K562 (cell line): Measurements from ENCODE around the gene GLP1R. TPM values are rescaled to one million over a fixed set of nuclear protein-coding genes. Genes with fewer than 3 reads are reported as not detected.

Experiments
- BHLHE40 ChIP-seq: IDR thresholded peaks from 2 replicates; pipeline ENCODE4 v1.6.1; 2011; ENCODE audit warnings: low read length, improper control_type of control experiment
- EWSR1 ChIP-seq: fragments of 450-650 bp; IDR thresholded peaks from 2 replicates; pipeline ENCODE4 v1.6.1; 2018; ENCODE audit warnings: borderline replicate concordance, mild to moderate bottlenecking, low read depth, moderate library complexity; ENCODE audit not compliant: partially characterized antibody
- KLF13 ChIP-seq: fragments of 450-650 bp; IDR thresholded peaks from 2 replicates; pipeline ENCODE4 v1.6.1; 2016; ENCODE audit warnings: missing genetic modification characterization, low read depth, mild to moderate bottlenecking, missing compliant biosample characterization, moderate library complexity, borderline replicate concordance
- NRF1 ChIP-seq, 2 experiments: fragments of 450-650 bp; IDR thresholded peaks in 1 of 2; conservative IDR thresholded peaks in 1 of 2; 2 replicates each; pipeline ENCODE4 v1.6.1; 2014; ENCODE audit warnings: mild to moderate bottlenecking in 2 of 2
- RFX5 ChIP-seq: IDR thresholded peaks from 2 replicates; pipeline ENCODE4 v1.6.1; 2011; ENCODE audit warnings: low read depth, mild to moderate bottlenecking, improper control_type of control experiment, low read length
- RNF2 ChIP-seq: sonication (generic); IDR thresholded peaks from 2 replicates; pipeline ENCODE4 v1.6.1; 2016
- SMARCA4 ChIP-seq: fragments of 450-650 bp; IDR thresholded peaks from 2 replicates; pipeline ENCODE4 v1.6.1; 2016
- TAF9B ChIP-seq: fragments of 450-650 bp; IDR thresholded peaks from 2 replicates; pipeline ENCODE4 v1.6.1; 2018; ENCODE audit warnings: mild to moderate bottlenecking; ENCODE audit not compliant: partially characterized antibody
- ZBTB1 ChIP-seq: sonication (generic); formaldehyde crosslinking; IDR thresholded peaks from 2 replicates; pipeline ENCODE4 v1.8.1; 2023; ENCODE audit warnings: missing genetic modification reagents, low read depth, mild to moderate bottlenecking, borderline replicate concordance
- ZKSCAN1 ChIP-seq: fragments of 150-350 bp; IDR thresholded peaks from 2 replicates; pipeline ENCODE4 v1.6.1; 2016; ENCODE audit warnings: low read depth, low read length
- ZNF165 ChIP-seq: fragments of 250-450 bp; sonication (Bioruptor Pico); IDR thresholded peaks from 2 replicates; pipeline ENCODE4 v1.4.0; 2020; ENCODE audit warnings: borderline replicate concordance
- polyA plus RNA-seq, 8 experiments: library from polyadenylated mRNA; depleted of rRNA in 4 of 8; stranded (reverse) in 5 of 8; unstranded in 3 of 8; fragments of >200 nt; fragmentation: Nextera tagmentation in 2 of 8; fragmentation: Illumina TruSeq in 1 of 8; extraction: Ambion mirVana in 2 of 8; extraction: Trizol in 1 of 8; gene quantifications; 2 replicates each; pipeline versions ENCODE4 v1.2.1 to v1.2.3, GENCODE V29; 2011 to 2014; ENCODE audit warnings: inconsistent platforms in 1 of 8, missing spikeins in 1 of 8
- total RNA-seq, 7 experiments: library from RNA; depleted of rRNA in 6 of 7; stranded (reverse); fragments of >200 nt in 6 of 7; fragmentation: Illumina TruSeq in 2 of 7; extraction: Trizol in 2 of 7; gene quantifications; 2 replicates each; pipeline versions ENCODE4 v1.2.1 to v1.2.3, GENCODE V29; 2011 to 2021; ENCODE audit warnings: low replicate concordance in 1 of 7
- TF ChIP-seq, protein P1 (sequence below): fragments of 250-450 bp; sonication (Bioruptor Pico); IDR thresholded peaks from 2 replicates; pipeline ENCODE4 v1.5.0; 2020; ENCODE audit warnings: mild to moderate bottlenecking
- TF ChIP-seq, protein P2 (sequence below): sonication (generic); formaldehyde crosslinking; IDR thresholded peaks from 2 replicates; pipeline ENCODE4 v1.9.0; 2022; ENCODE audit warnings: mild to moderate bottlenecking, missing genetic modification reagents
- TF ChIP-seq, protein P3 (sequence below): fragments of 450-650 bp; IDR thresholded peaks from 2 replicates; pipeline ENCODE4 v1.6.1; 2016; ENCODE audit warnings: missing biosample characterization, missing genetic modification characterization
- TF ChIP-seq, protein P4 (sequence below), 2 experiments: fragments of 450-650 bp in 1 of 2; sonication (generic) in 1 of 2; formaldehyde crosslinking; conservative IDR thresholded peaks; 2 replicates each; pipeline versions ENCODE4 v1.4.0 to v1.8.1; 2020 to 2022; ENCODE audit warnings: mild to moderate bottlenecking in 1 of 2, missing genetic modification reagents in 1 of 2
- TF ChIP-seq, protein P5 (sequence below): fragments of 250-450 bp; sonication (Bioruptor Pico); IDR thresholded peaks from 2 replicates; pipeline ENCODE4 v1.5.1; 2021; ENCODE audit warnings: mild to moderate bottlenecking
- TF ChIP-seq, protein P6 (sequence below): sonication (generic); formaldehyde crosslinking; IDR thresholded peaks from 2 replicates; pipeline ENCODE4 v1.8.0; 2022; ENCODE audit warnings: mild to moderate bottlenecking, missing genetic modification reagents, borderline replicate concordance

Gene GLP1R
- total and polyA plus RNA-seq, 9 of the 15 experiments (the other 6 are each of a cell fraction or from before 2014, with no cell fraction given) = not detected

DNA sequence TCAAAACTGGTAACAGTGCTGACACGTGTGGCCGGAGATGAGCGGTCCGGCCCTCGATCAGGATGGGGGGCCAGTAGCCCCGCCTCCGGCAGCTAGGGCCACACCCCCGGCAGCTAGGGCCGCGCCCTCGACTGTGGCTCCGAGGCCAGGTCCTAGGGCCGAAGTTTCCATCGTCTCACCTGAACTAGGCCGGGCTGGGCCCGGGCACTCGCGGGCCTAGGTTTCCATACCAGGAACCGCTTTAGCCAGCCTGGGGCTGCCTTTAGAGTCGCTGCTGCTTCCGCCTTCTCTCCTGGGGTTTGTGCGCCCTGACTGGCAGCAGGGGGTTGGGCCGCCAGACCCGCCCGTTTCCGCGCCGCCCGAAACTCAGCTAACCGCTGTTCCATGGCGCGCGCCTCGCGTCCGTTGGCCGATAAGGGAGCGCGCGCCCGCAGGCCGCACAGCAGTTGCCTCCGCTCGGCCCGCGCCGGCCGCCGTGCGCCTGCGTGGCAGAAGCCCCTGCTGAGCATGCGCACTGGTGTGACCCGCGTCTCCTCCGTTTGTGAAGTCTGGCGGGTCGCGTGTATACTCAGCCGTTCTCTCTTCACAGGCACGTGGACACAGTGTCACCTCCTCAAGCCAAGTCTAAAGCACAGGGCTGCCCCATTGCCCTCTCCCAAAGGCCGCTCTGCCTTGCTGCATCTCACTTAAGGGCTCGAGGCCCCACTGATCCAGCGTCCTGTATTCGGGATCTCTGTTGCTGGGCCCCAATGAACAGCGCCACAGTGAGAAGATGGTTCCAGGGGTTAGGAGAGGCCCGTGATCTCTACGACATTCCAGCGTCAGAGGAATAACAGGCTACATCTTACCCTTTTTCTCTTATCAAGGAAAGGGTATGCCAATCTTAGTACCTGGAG is 66.4 kb downstream of the GLP1R start, which contains the start of gene SAYSD1 (continued):
- TF ChIP-seq, protein P1, sequence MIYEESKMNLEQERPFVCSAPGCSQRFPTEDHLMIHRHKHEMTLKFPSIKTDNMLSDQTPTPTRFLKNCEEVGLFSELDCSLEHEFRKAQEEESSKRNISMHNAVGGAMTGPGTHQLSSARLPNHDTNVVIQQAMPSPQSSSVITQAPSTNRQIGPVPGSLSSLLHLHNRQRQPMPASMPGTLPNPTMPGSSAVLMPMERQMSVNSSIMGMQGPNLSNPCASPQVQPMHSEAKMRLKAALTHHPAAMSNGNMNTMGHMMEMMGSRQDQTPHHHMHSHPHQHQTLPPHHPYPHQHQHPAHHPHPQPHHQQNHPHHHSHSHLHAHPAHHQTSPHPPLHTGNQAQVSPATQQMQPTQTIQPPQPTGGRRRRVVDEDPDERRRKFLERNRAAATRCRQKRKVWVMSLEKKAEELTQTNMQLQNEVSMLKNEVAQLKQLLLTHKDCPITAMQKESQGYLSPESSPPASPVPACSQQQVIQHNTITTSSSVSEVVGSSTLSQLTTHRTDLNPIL (CRISPR knock-in tag) = no peak
- TF ChIP-seq, protein P2, sequence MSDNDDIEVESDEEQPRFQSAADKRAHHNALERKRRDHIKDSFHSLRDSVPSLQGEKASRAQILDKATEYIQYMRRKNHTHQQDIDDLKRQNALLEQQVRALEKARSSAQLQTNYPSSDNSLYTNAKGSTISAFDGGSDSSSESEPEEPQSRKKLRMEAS = peak; percentile 90
- TF ChIP-seq ZKSCAN1 (0 out of 2 replicates have a peak, but pooled peaks have one; percentile 10), RFX5 (no peak), RNF2 (peak; percentile 57; the same call in 1 of the 2 replicates), NRF1 (conservative IDR thresholded peaks at IDR 0.05 in 1 of 2, IDR thresholded peaks at IDR 0.05 in 1 of 2) (peak; percentile 100), ZBTB1 (peak; percentile 81), TAF9B (peak; percentile 85), BHLHE40 (peak; percentile 86), SMARCA4 (peak; percentile 11; the same call in 1 of the 2 replicates), EWSR1 (no peak), KLF13 (tag) (peak; percentile 53; the same call in 1 of the 2 replicates), ZNF165 (CRISPR knock-in tag) (0 out of 2 replicates have a peak, but pooled peaks have one; percentile 28)
- TF ChIP-seq, protein P3, sequence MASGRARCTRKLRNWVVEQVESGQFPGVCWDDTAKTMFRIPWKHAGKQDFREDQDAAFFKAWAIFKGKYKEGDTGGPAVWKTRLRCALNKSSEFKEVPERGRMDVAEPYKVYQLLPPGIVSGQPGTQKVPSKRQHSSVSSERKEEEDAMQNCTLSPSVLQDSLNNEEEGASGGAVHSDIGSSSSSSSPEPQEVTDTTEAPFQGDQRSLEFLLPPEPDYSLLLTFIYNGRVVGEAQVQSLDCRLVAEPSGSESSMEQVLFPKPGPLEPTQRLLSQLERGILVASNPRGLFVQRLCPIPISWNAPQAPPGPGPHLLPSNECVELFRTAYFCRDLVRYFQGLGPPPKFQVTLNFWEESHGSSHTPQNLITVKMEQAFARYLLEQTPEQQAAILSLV (tag) = no peak
- TF ChIP-seq, protein P4, sequence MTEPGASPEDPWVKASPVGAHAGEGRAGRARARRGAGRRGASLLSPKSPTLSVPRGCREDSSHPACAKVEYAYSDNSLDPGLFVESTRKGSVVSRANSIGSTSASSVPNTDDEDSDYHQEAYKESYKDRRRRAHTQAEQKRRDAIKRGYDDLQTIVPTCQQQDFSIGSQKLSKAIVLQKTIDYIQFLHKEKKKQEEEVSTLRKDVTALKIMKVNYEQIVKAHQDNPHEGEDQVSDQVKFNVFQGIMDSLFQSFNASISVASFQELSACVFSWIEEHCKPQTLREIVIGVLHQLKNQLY (CRISPR knock-in tag; conservative IDR thresholded peaks at IDR 0.05) = no peak
- TF ChIP-seq, protein P5, sequence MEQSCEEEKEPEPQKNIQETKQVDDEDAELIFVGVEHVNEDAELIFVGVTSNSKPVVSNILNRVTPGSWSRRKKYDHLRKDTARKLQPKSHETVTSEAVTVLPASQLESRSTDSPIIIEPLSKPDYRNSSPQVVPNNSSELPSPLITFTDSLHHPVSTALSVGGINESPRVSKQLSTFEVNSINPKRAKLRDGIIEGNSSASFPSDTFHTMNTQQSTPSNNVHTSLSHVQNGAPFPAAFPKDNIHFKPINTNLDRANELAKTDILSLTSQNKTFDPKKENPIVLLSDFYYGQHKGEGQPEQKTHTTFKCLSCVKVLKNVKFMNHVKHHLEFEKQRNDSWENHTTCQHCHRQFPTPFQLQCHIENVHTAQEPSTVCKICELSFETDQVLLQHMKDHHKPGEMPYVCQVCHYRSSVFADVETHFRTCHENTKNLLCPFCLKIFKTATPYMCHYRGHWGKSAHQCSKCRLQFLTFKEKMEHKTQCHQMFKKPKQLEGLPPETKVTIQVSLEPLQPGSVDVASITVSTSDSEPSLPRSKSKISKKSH (CRISPR knock-in tag) = no peak
- TF ChIP-seq, protein P6, sequence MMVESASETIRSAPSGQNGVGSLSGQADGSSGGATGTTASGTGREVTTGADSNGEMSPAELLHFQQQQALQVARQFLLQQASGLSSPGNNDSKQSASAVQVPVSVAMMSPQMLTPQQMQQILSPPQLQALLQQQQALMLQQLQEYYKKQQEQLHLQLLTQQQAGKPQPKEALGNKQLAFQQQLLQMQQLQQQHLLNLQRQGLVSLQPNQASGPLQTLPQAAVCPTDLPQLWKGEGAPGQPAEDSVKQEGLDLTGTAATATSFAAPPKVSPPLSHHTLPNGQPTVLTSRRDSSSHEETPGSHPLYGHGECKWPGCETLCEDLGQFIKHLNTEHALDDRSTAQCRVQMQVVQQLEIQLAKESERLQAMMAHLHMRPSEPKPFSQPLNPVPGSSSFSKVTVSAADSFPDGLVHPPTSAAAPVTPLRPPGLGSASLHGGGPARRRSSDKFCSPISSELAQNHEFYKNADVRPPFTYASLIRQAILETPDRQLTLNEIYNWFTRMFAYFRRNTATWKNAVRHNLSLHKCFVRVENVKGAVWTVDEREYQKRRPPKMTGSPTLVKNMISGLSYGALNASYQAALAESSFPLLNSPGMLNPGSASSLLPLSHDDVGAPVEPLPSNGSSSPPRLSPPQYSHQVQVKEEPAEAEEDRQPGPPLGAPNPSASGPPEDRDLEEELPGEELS = peak; percentile 78; the same call in 1 of the 2 replicates
